Loucy (cell line): ENCODE data around the gene RFNG.

ENCODE experiments used
- EZH2phosphoT487 ChIP-seq: fragments of 200-600 bp; IDR thresholded peaks from 2 replicates; pipeline ENCODE4 v1.6.1; 2018; ENCODE audit warnings: antibody characterized with exemption, mild to moderate bottlenecking, moderate library complexity, borderline replicate concordance
- TF ChIP-seq, protein P1 (sequence below): fragments of 200-600 bp; sonication (generic); conservative IDR thresholded peaks from 2 replicates; pipeline ENCODE4 v1.5.1; 2014; ENCODE audit warnings: mild to moderate bottlenecking, antibody characterized with exemption, low read length

DNA sequence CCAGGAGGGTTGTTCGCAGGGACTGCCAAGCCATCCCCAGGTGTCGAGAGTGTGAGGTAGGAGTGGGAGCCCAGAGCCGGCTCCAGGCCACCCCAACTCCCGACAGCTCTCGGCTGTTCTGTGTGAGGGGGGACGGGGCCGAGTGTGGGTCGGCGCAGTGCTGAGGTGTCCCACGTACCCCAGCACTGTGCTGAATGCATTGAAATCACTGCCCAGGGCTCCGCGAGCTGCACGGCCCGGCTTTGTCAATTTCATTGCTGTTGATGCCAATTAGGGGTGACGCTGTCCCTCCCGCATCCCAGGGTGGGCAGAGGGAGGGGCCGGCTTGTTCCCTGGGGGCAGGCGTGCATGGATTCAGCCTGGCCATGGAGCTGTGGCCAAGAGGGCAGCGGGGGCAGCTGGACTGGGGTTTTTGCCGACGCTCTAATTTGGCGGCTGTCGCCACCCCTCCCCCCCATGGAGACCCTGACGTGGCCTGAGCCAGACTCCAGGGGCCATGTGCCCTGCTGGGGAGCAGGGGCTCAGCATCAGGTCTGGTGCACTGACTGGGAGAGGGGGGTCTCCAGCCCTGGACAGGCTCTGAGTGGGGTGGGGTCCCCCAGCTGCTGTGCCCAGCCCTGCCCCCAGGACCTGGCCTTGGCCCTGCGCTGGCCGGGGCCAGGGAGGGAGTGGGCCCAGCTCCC lies 43.2 kb downstream of the RFNG start:
- TF ChIP-seq, protein P1, sequence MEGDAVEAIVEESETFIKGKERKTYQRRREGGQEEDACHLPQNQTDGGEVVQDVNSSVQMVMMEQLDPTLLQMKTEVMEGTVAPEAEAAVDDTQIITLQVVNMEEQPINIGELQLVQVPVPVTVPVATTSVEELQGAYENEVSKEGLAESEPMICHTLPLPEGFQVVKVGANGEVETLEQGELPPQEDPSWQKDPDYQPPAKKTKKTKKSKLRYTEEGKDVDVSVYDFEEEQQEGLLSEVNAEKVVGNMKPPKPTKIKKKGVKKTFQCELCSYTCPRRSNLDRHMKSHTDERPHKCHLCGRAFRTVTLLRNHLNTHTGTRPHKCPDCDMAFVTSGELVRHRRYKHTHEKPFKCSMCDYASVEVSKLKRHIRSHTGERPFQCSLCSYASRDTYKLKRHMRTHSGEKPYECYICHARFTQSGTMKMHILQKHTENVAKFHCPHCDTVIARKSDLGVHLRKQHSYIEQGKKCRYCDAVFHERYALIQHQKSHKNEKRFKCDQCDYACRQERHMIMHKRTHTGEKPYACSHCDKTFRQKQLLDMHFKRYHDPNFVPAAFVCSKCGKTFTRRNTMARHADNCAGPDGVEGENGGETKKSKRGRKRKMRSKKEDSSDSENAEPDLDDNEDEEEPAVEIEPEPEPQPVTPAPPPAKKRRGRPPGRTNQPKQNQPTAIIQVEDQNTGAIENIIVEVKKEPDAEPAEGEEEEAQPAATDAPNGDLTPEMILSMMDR, result no peak
- no peak for TF ChIP-seq EZH2phosphoT487
